Thoracic aorta (tissue), 2 donors: ENCODE data around the gene MMP21. TPM values are rescaled to one million over a fixed set of nuclear protein-coding genes. Genes with fewer than 3 reads are reported as not detected.

Source experiments
- ATAC-seq: fragments of 150-250 bp; one replicate; pipeline ENCODE4 v1.8.0; 2017; ENCODE audit warnings: low read depth; ENCODE audit not compliant: insufficient number of reproducible peaks, low FRiP score
- DNase-seq: peaks from one replicate; pipeline ENCODE4 v3.0.0-alpha.2; 2020; ENCODE audit warnings: low spot score
- H3K27ac ChIP-seq, 2 donors: fragments of 200-600 bp; sonication (generic); 1 replicate in 1 of 2; 2 replicates in 1 of 2; pipeline ENCODE4 v1.5.1; 2016; ENCODE audit warnings: mild to moderate bottlenecking in 2 of 2, moderate library complexity in 2 of 2
- H3K27me3 ChIP-seq: fragments of 200-600 bp; sonication (generic); replicated peaks from 2 replicates; pipeline ENCODE4 v1.6.0; 2016; ENCODE audit warnings: mild to moderate bottlenecking; ENCODE audit not compliant: insufficient read depth
- H3K36me3 ChIP-seq: fragments of 200-600 bp; sonication (generic); one replicate; pipeline ENCODE4 v1.5.1; 2016
- H3K4me1 ChIP-seq, 2 donors: fragments of 200-600 bp; sonication (generic); 1 replicate in 1 of 2; 2 replicates in 1 of 2; pipeline versions ENCODE4 v1.5.1 to v1.6.0; 2016; ENCODE audit warnings: low read depth in 2 of 2, mild to moderate bottlenecking in 1 of 2; ENCODE audit not compliant: control insufficient read depth in 1 of 2
- H3K4me3 ChIP-seq: fragments of 200-600 bp; sonication (generic); 2 replicates; pipeline ENCODE4 v1.5.1; 2016; ENCODE audit warnings: mild to moderate bottlenecking
- H3K9me3 ChIP-seq: fragments of 200-600 bp; sonication (generic); 2 replicates; pipeline ENCODE4 v1.5.1; 2016
- CTCF ChIP-seq: fragments of 200-600 bp; sonication (generic); IDR thresholded peaks from one replicate; pipeline ENCODE4 v1.5.1; 2019; ENCODE audit warnings: antibody characterized with exemption
- total RNA-seq, 2 donors: library from RNA; depleted of rRNA; stranded (reverse); fragments of >200 nt; gene quantifications; one replicate each; pipeline versions ENCODE4 v1.1.0 to v1.2.3, GENCODE V29; 2016

MMP21 gene
- total RNA-seq, 2 donors from 2014 or later, result not detected

GRCh38 chr10:125777806-125778205 lies 2.2 kb upstream of the MMP21 start:
- Histone ChIP-seq H3K9me3 (no peaks in the 10 kb centered on the region), H3K27ac (no peak overlapping the region), H3K27me3 (no peaks in the 10 kb centered on the region), H3K36me3 (no peaks in the 10 kb centered on the region), H3K4me3 (no peak overlapping the region), H3K4me1 (no peaks in the 10 kb centered on the region)
- DNase-seq (no peak), ATAC-seq (no peak)
- no peak for TF ChIP-seq CTCF

GRCh38 chr10:125774581-125775191 lies 935 bp downstream of the MMP21 start:
- ATAC-seq, result no peak
- DNase-seq, result no peak
- no peak overlapping the region for H3K27ac ChIP-seq
- no peak for TF ChIP-seq CTCF
- H3K27me3 ChIP-seq, result no peaks in the 10 kb centered on the region
- H3K4me3 ChIP-seq, result no peak overlapping the region
- H3K9me3 ChIP-seq, result no peaks in the 10 kb centered on the region
- H3K4me1 ChIP-seq, result no peaks in the 10 kb centered on the region
- no peaks in the 10 kb centered on the region for H3K36me3 ChIP-seq

- H3K4me3 ChIP-seq, result no peak overlapping the region
- H3K9me3 ChIP-seq, result no peaks in the 10 kb centered on the region
- H3K4me1 ChIP-seq, result peaks cover 0 to 6% of the 10 kb centered on the region in 2 donors
- H3K27ac ChIP-seq, result no peak overlapping the region
- TF ChIP-seq CTCF, result no peak
- no peak for DNase-seq
- no peaks in the 10 kb centered on the region for H3K27me3 ChIP-seq
- H3K36me3 ChIP-seq, result no peaks in the 10 kb centered on the region
- ATAC-seq, result no peak
These were observed 1.7 kb downstream of the MMP21 start for GRCh38 chr10:125773687-125774543.

GRCh38 chr10:125772864-125773180 lies 2.8 kb downstream of the MMP21 start:
- H3K27me3 ChIP-seq, result no peaks in the 10 kb centered on the region
- H3K4me3 ChIP-seq, result no peak overlapping the region
- H3K36me3 ChIP-seq, result no peaks in the 10 kb centered on the region
- no peak overlapping the region for H3K27ac ChIP-seq
- ATAC-seq (no peak), DNase-seq (no peak)
- TF ChIP-seq CTCF, result no peak
- H3K9me3 ChIP-seq, result no peaks in the 10 kb centered on the region
- H3K4me1 ChIP-seq, result peaks cover 0 to 17% of the 10 kb centered on the region in 2 donors

GRCh38 chr10:125772112-125772863 lies 3.3 kb downstream of the MMP21 start:
- no peaks in the 10 kb centered on the region for H3K9me3 ChIP-seq
- H3K4me3 ChIP-seq, result no peak overlapping the region
- H3K4me1 ChIP-seq, result peaks cover 0 to 20% of the 10 kb centered on the region in 2 donors
- ATAC-seq (no peak), DNase-seq (no peak)
- H3K27ac ChIP-seq, result no peak overlapping the region
- no peak for TF ChIP-seq CTCF
- no peaks in the 10 kb centered on the region for H3K27me3 ChIP-seq
- H3K36me3 ChIP-seq, result no peaks in the 10 kb centered on the region
